ENCODE results near the gene SMARCD1.

DNA sequence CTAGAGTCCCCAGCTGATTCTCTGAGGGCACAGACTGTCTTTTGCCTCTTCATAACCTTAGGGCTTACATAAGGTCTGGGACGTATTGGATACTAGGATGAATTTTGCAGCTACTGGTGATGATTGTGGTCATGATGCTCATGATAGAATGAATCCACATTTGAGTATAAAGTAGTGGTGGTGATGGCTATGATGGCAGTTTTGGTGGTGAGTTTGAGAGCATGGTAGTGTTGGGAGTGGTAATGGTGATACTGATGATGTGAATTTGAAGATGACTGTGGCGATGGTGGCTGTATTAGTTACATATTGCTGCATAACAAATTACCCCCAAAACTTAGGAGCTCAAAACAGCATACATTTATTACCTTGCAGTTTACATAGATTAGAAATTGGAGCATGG lies 41.8 kb upstream of the SMARCD1 start:
- TF ChIP-seq, protein P1, sequence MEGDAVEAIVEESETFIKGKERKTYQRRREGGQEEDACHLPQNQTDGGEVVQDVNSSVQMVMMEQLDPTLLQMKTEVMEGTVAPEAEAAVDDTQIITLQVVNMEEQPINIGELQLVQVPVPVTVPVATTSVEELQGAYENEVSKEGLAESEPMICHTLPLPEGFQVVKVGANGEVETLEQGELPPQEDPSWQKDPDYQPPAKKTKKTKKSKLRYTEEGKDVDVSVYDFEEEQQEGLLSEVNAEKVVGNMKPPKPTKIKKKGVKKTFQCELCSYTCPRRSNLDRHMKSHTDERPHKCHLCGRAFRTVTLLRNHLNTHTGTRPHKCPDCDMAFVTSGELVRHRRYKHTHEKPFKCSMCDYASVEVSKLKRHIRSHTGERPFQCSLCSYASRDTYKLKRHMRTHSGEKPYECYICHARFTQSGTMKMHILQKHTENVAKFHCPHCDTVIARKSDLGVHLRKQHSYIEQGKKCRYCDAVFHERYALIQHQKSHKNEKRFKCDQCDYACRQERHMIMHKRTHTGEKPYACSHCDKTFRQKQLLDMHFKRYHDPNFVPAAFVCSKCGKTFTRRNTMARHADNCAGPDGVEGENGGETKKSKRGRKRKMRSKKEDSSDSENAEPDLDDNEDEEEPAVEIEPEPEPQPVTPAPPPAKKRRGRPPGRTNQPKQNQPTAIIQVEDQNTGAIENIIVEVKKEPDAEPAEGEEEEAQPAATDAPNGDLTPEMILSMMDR (IDR thresholded peaks at IDR 0.05; ENCODE audit: insufficient read depth, low read length, poor library complexity, severe bottlenecking): no peak
- TF ChIP-seq EZH2phosphoT487 (conservative IDR thresholded peaks at IDR 0.05; ENCODE audit: low read length): no peak

All from SU-DHL-6 (cell line).